ENCODE measurements around the gene FANCG.
A peak's percentile ranks its signal among the peaks of the same experiment; 100 is the strongest.

FANCG gene

GRCh38 chr9:35103660-35104191 is 24.0 kb upstream of the FANCG start:
- no peak for DNase-seq (ENCODE audit: low read depth, low spot score)

GRCh38 chr9:35102769-35103659 is 23.3 kb upstream of the FANCG start, which contains the start of gene STOML2:
TSS of gene STOML2 (minus strand) at chr9:35103131. CDS start at chr9:35103094, 37 bp downstream.
- peak; percentile 91 for DNase-seq (ENCODE audit: low read depth, low spot score)

- no peak for DNase-seq (ENCODE audit: low read depth, low spot score)
Observed at GRCh38 chr9:35102465-35102768, 22.7 kb upstream of the FANCG start.

GRCh38 chr9:35097573-35097972 is 17.8 kb upstream of the FANCG start:
- no peak for DNase-seq (ENCODE audit: low read depth, low spot score)

- DNase-seq (ENCODE audit: low read depth, low spot score) = peak; percentile 57
Observed at GRCh38 chr9:35096035-35096849, 16.5 kb upstream of the FANCG start, which contains the start of gene PIGO. TSS of gene PIGO (minus strand) at chr9:35096591. CDS start at chr9:35095565, 1,026 bp downstream.

- no peak for DNase-seq (ENCODE audit: low read depth, low spot score)
Observed at GRCh38 chr9:35091536-35091935, 11.8 kb upstream of the FANCG start.

- no peak for DNase-seq (ENCODE audit: low read depth, low spot score)
Observed at GRCh38 chr9:35089434-35089833, 9.7 kb upstream of the FANCG start.

GRCh38 chr9:35085078-35085477 is 5.3 kb upstream of the FANCG start:
- DNase-seq (ENCODE audit: low read depth, low spot score) = no peak

- no peak for DNase-seq (ENCODE audit: low read depth, low spot score)
Observed at GRCh38 chr9:35079041-35079425, 709 bp downstream of the FANCG start.

GRCh38 chr9:35078066-35078465 is 1.7 kb downstream of the FANCG start:
- no peak for DNase-seq (ENCODE audit: low read depth, low spot score)

GRCh38 chr9:35076848-35077247 is 2.9 kb downstream of the FANCG start:
- no peak for DNase-seq (ENCODE audit: low read depth, low spot score)

GRCh38 chr9:35075358-35075757 is 4.4 kb downstream of the FANCG start:
- DNase-seq (ENCODE audit: low read depth, low spot score) = no peak

- DNase-seq (ENCODE audit: low read depth, low spot score) = no peak
Observed at GRCh38 chr9:35074791-35075190, 5.0 kb downstream of the FANCG start.

GRCh38 chr9:35074141-35074540 is 5.6 kb downstream of the FANCG start:
- DNase-seq (ENCODE audit: low read depth, low spot score) = no peak

GRCh38 chr9:35073279-35073612 is 6.5 kb downstream of the FANCG start:
- no peak for DNase-seq (ENCODE audit: low read depth, low spot score)

GRCh38 chr9:35072461-35073278 is 7.1 kb downstream of the FANCG start, which contains the start of gene VCP:
TSS of gene VCP (minus strand) at chr9:35072625. CDS start at chr9:35072353, 272 bp downstream.
- DNase-seq (ENCODE audit: low read depth, low spot score) = peak; percentile 97

GRCh38 chr9:35071814-35072460 is 7.8 kb downstream of the FANCG start:
- DNase-seq (ENCODE audit: low read depth, low spot score) = peak; percentile 36

- DNase-seq (ENCODE audit: low read depth, low spot score) = no peak
Observed at GRCh38 chr9:35070823-35071813, 8.6 kb downstream of the FANCG start.

- no peak for DNase-seq (ENCODE audit: low read depth, low spot score)
Observed at GRCh38 chr9:35069020-35069419, 10.7 kb downstream of the FANCG start.

- DNase-seq (ENCODE audit: low read depth, low spot score) = no peak
Observed at GRCh38 chr9:35067056-35067455, 12.7 kb downstream of the FANCG start.

Data from smooth muscle cell of the brain vasculature (primary cell).